Motor neuron (in vitro differentiated cells): Measurements from ENCODE around the gene IVL. TPM values are rescaled to one million over a fixed set of nuclear protein-coding genes. Genes with fewer than 3 reads are reported as not detected.

Experiments
- ATAC-seq, 8 experiments: fragments of 200-7000 bp; cut with Tn5 transposase; replicated peaks in 6 of 8; 2 replicates each; pipeline ENCODE4 v1.8.0; 2021; ENCODE audit warnings: mild to moderate bottlenecking in 8 of 8, moderate library complexity in 8 of 8
- H3K27ac ChIP-seq, 2 donors: fragments of 250-450 bp; sonication (Bioruptor Pico); 2 replicates each; pipeline ENCODE4 v1.9.0; 2021; ENCODE audit warnings: antibody characterized with exemption in 2 of 2, mild to moderate bottlenecking in 2 of 2, moderate library complexity in 1 of 2
- H3K4me1 ChIP-seq, 2 donors: fragments of 250-450 bp; sonication (Bioruptor Pico); replicated peaks in 1 of 2; 2 replicates each; pipeline ENCODE4 v1.6.1; 2021; ENCODE audit warnings: antibody characterized with exemption in 2 of 2, mild to moderate bottlenecking in 2 of 2, moderate library complexity in 1 of 2
- H3K4me3 ChIP-seq, 5 donors: fragments of 250-450 bp; sonication (Bioruptor Pico); 2 replicates each; pipeline ENCODE4 v1.9.0; 2021; ENCODE audit warnings: antibody characterized with exemption in 5 of 5, mild to moderate bottlenecking in 5 of 5, moderate library complexity in 4 of 5
- WGBS, 10 experiments: fragments of 450-650 bp; shearing (Covaris generic); methylation state at CpG; one replicate each; pipeline ENCODE4 v1.0.0; 2022; 5-methylcytosine and 5-hydroxymethylcytosine counted together
- in situ Hi-C, 9 experiments: fragments of 400-800 bp; cut with MboI; loops; one replicate each; pipeline ENCODE4 v1.15.0; 2021; ENCODE audit warnings: low sequenced_read_pairs in 9 of 9, low pct_unique_long_range_greater_than_20kb in 2 of 9; ENCODE audit not compliant: unreplicated experiment in 9 of 9
- total RNA-seq, 8 experiments: library from RNA; unstranded; fragments of 300-600 nt; gene quantifications; 2 replicates each; pipeline versions ENCODE4 v1.2.3 to v1.2.4, GENCODE V29; 2022

IVL gene
- total RNA-seq, 8 experiments from 2014 or later = 0.13 to 0.90 (median 0.17) TPM; not detected in 3

DNA sequence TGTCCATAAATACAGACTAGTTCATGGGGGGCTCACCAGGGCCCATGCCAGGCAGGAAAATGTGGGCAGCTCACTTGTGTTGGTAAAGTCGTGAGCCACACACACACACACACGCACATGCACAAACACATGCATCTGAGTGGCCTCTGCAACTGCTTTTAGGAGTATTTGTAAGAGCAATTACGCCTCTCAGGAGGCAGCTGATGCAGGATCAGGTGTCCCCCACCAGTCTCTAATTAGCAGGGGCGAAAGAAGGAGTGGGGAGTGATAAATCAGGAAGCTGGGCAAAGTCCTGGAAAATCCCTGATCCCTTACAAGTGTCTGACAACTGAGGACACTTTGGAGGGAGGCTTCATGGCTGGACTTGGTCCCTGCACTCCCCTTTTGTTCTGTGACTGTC is 5.7 kb upstream of the IVL start:
- no peaks in the 10 kb centered on the region for H3K4me1 ChIP-seq
- H3K4me3 ChIP-seq = no peak overlapping the region
- H3K27ac ChIP-seq = no peak overlapping the region
- WGBS, 10 experiments = 0 to 79% (median 36%) methylated on average over 1 to 4 of the region's 4 CpGs; no CpG with 5 or more reads in 5 of the 10 experiments
- ATAC-seq = no peak
- in situ Hi-C loops = loop anchor here in 2 of 9 experiments (25.0 kb wide), 2 partner anchors 285 to 310 kb away; partner anchors contain the start of genes LELP1 (in 1 of the 2) and PRR9 (in 1 of the 2)

DNA sequence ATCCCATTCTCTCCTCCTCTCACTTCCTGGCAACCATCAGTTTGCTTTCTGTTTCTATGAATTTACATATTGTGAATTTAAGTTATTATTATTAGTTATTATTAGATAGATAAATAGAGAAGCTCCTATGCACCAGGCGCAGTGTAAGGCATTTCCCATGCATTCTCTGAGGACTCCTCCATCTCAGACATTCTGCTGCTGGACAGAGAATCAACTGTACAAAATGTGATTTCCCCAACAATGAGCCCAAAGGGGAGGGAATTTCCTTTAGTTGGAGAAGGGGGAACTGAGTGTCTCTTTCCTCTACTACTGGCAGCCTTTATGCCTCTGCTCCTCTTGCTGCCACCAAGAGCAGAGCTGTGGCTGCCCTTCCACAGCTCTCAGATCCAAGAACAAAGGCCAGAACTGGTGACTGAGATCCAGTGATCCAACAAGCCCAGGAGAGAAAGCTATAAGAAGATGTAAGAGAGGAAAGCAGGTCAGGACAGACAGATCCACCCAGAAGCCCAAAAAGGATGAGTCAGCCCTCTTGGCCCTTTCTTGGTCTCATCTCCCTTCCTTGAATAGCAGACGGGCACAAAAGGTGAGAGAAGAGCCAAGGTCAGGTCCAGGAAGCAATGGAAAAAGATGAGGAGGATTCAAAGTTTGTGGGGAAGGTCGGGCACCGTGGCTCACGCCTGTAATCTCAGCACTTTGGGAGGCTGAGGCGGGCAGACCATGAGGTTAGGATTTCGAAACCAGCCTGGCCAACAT is 3.5 kb upstream of the IVL start:
- 50 to 100% (median 67%) methylated on average over 1 to 7 of the region's 7 CpGs; no CpG with 5 or more reads in 3 of the 10 experiments for WGBS, 10 experiments
- Histone ChIP-seq H3K4me1 (no peaks in the 10 kb centered on the region), H3K27ac (no peak overlapping the region), H3K4me3 (no peak overlapping the region)
- ATAC-seq = no peak
- in situ Hi-C loops = loop anchor here in 2 of 9 experiments (25.0 kb wide), 2 partner anchors 282 to 307 kb away; partner anchors contain the start of genes LELP1 (in 1 of the 2) and PRR9 (in 1 of the 2)

DNA sequence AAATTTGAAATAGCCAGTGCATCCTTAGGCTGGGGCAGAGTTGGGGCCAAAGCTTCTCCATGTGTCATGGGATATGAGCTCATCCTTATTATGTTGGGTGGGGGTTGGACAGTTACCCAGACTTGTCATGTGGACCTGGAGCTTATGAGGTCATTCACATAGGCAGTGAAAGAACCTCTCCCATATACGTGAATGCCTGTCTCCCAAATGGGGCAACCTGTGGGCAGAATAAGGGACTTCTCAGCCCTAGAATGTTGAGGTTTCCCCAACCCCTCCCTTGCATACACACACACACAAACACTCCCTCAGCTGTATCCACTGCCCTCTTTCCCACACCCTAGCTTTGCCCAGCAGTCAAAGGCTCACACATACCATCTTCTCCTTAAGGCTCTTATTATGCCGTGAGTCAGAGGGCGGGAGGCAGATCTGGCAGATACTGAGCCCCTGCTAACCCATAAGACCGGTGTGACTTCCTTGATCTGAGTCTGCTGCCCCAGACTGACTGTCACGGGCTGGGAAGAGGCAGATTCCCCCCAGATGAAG is 2.3 kb upstream of the IVL start:
- WGBS, 10 experiments = 0 to 70% (median 17%) methylated on average over 1 to 5 of the region's 5 CpGs; no CpG with 5 or more reads in 2 of the 10 experiments
- no peaks in the 10 kb centered on the region for H3K4me1 ChIP-seq
- peak in 5 of 8 experiments; percentile 19 to 94 (median 94) for ATAC-seq

DNA sequence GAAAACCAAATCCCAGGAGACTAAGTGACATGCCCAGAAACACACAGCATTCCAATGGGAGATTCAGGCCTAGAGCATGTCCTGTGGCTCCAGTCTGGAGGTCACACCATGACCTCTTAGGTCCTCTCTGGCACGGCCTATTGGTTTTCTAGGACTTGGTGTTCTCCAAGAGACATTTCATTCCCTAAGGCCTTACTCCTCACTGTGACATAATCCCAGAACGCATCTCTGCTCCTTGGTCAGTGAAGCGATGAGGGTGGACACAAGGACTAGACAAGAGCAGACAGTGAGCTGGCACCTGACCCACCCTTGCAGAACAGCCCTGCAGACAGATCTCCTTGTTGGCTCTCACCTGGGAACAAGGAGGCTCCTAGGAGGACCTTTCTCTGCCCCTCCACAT is 860 bp downstream of the IVL start:
- Histone ChIP-seq H3K27ac (no peak overlapping the region), H3K4me1 (no peaks in the 10 kb centered on the region), H3K4me3 (no peak overlapping the region)
- ATAC-seq = no peak
- in situ Hi-C loops = loop anchor here in 2 of 9 experiments (25.0 kb wide), 2 partner anchors 278 to 303 kb away; partner anchors contain the start of genes LELP1 (in 1 of the 2) and PRR9 (in 1 of the 2)
- WGBS, 10 experiments = 0 to 83% (median 47%) methylated on average over 1 to 3 of the region's 3 CpGs; no CpG with 5 or more reads in 4 of the 10 experiments

More for the DNA sequence above, 2.3 kb upstream of the IVL start:
- H3K27ac ChIP-seq = no peak overlapping the region
- no peak overlapping the region for H3K4me3 ChIP-seq
- in situ Hi-C loops = loop anchor here in 2 of 9 experiments (25.0 kb wide), 2 partner anchors 281 to 306 kb away; partner anchors contain the start of genes LELP1 (in 1 of the 2) and PRR9 (in 1 of the 2)

DNA sequence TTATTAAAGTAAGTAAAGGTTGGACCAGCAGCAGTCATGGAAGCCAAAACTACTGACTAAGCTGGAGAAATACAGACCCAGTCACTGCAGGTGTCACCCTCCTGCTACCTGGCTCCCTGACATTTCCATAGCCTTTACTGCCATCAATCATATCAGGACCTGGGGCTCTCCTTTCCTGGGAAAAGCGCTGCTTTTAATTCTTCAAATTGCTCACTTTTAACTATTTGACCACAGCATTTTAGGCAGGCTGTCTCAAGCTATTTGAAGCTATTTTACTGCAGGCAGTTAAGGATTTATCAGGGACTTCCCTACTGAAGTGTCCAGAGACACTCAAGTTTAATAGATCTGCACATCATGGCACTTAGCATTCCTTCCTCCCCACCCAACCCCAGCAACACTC is 4.1 kb downstream of the IVL start:
- H3K27ac ChIP-seq = no peak overlapping the region
- peak in 1 of 8 experiments; percentile 52 for ATAC-seq
- 20 to 80% (median 40%) methylated on average over 1 of the region's 1 CpG; no CpG with 5 or more reads in 2 of the 10 experiments for WGBS, 10 experiments
- H3K4me1 ChIP-seq = no peaks in the 10 kb centered on the region
- in situ Hi-C loops = loop anchor here in 2 of 9 experiments (25.0 kb wide), 2 partner anchors 275 to 300 kb away; partner anchors contain the start of genes LELP1 (in 1 of the 2) and PRR9 (in 1 of the 2)
- no peak overlapping the region for H3K4me3 ChIP-seq

DNA sequence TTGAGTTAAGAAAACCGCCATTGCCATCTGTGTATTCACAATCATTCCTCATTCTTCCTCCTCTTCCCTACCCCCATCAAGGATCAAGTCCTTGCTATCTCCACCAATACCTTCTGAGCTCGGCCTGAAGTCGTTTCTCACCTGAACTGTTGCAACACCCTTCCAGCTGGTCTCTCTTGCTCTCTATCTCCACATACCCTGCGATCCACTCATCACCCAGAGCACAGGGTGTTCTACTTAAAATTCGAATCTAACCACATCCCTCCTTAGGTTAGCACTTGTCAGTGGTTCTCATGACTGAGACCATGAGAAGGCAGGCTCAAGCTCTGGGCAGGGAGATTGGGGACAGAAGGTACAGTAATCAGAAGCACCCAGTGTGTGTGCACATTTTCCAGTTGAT is 4.6 kb downstream of the IVL start:
- H3K4me3 ChIP-seq = no peak overlapping the region
- in situ Hi-C loops = loop anchor here in 2 of 9 experiments (25.0 kb wide), 2 partner anchors 274 to 299 kb away; partner anchors contain the start of genes LELP1 (in 1 of the 2) and PRR9 (in 1 of the 2)
- H3K4me1 ChIP-seq = no peaks in the 10 kb centered on the region
- 0 to 85% (median 34%) methylated on average over 1 to 5 of the region's 5 CpGs; no CpG with 5 or more reads in 2 of the 10 experiments for WGBS, 10 experiments
- H3K27ac ChIP-seq = no peak overlapping the region
- ATAC-seq = no peak

DNA sequence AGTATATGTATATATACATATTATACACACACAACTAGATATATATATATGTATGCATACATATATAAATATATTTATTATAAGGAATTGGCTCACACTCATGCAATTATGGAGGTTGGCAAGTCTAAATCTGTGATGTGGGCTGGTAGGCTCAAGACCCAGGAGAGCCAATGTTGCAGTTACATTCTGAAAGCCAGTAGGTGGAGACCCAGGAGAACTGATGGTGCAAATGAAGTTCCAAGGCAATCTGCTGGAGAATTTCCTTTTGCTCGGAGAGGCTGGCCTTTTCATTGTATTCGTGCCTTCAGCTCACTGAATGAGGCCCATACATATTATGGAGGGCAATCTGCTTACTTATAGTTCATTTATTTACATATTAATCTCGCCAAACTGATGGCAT is 9.4 kb downstream of the IVL start:
- Histone ChIP-seq H3K4me1 (no peaks in the 10 kb centered on the region), H3K4me3 (no peak overlapping the region), H3K27ac (no peak overlapping the region)
- 0 to 25% (median 2%) methylated on average over 2 to 3 of the region's 3 CpGs for WGBS, 10 experiments
- in situ Hi-C loops = loop anchor here in 2 of 9 experiments (25.0 kb wide), 2 partner anchors 270 to 295 kb away; partner anchors contain the start of genes LELP1 (in 1 of the 2) and PRR9 (in 1 of the 2)
- peak in 3 of 8 experiments; percentile 46 to 74 (median 55) for ATAC-seq

DNA sequence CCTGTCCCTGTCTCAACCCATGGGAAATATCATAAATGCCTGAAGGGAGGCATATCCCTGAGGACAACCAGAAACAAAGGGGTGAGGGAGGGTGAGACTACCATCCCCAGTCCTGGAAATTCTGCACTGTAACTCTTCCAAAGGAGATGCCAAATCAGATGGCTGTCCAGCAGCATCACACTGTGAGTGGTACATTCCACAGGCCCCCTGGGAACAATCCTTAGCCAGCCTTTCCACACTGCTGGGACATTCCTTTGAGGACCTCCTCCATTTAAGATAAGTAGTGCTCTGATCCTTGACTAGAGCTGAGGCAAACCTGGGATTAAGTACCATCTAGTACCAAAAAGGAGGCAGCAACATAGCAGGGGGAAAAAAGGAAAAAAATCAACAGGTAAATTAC is 10.7 kb downstream of the IVL start:
- Histone ChIP-seq H3K27ac (no peak overlapping the region), H3K4me3 (no peak overlapping the region), H3K4me1 (no peaks in the 10 kb centered on the region)
- ATAC-seq = no peak
- in situ Hi-C loops = loop anchor here in 2 of 9 experiments (25.0 kb wide), 2 partner anchors 268 to 293 kb away; partner anchors contain the start of genes LELP1 (in 1 of the 2) and PRR9 (in 1 of the 2)

DNA sequence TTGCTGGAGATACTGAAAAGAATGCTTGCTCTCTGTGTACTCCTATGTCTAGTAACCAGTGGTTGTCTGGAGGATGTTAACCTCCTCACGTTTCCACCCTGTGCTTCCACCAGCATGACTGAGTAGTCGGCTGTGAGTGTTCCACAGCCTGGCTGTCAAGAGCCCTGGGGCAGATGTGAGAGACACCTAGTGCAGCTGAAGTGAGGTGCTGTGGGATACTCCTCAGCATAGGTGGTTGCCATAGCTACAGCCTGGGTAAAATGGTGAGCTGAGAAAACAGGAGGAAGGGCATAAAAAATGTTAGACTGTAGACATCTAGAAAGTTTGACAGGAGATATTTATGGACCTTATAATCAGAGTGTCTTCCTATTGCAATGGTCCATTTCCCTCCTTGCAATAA is 15.8 kb downstream of the IVL start:
- H3K27ac ChIP-seq = no peak overlapping the region
- in situ Hi-C loops = loop anchor here in 2 of 9 experiments (10.0 to 25.0 kb wide), 3 partner anchors 49 to 288 kb away; partner anchors contain the start of genes LELP1 (in 1 of the 2), PRR9 (in 1 of the 2) and SMCP (in 1 of the 2)

DNA sequence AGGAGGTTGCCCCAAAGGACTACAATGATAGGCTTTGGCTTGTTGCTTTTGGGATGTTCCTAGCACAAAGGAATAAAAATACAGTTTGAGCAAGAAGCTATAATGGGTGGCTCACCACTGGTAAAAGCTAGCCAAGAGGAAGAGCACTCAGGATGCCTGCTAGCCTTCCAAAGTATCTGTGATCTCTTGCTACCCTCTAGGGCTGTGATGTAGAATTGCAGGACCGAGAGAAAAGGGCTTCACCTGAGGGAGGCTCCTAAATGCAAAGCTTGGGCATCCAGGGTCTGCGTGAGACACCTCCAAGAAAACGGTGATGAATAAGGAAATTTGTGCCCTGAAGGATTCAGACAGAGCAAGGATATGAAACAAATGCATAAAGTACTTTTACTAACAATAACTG is 17.7 kb downstream of the IVL start:
- no peak overlapping the region for H3K4me3 ChIP-seq
- H3K4me1 ChIP-seq = no peaks in the 10 kb centered on the region
- ATAC-seq = peak in 3 of 8 experiments; percentile 66 to 85 (median 74)
- in situ Hi-C loops = loop anchor here in 1 of 9 experiments (10.0 kb wide), 1 partner anchor 51 kb away; the partner anchor contains the start of gene SMCP
- 17 to 73% (median 38%) methylated on average over 1 to 3 of the region's 3 CpGs; no CpG with 5 or more reads in 2 of the 10 experiments for WGBS, 10 experiments
- no peak overlapping the region for H3K27ac ChIP-seq

More for the DNA sequence above, 15.8 kb downstream of the IVL start:
- WGBS, 10 experiments = 0 to 80% (median 18%) methylated on average over 1 to 2 of the region's 2 CpGs; no CpG with 5 or more reads in 4 of the 10 experiments
- ATAC-seq = no peak
- H3K4me3 ChIP-seq = no peak overlapping the region
- H3K4me1 ChIP-seq = no peaks in the 10 kb centered on the region

DNA sequence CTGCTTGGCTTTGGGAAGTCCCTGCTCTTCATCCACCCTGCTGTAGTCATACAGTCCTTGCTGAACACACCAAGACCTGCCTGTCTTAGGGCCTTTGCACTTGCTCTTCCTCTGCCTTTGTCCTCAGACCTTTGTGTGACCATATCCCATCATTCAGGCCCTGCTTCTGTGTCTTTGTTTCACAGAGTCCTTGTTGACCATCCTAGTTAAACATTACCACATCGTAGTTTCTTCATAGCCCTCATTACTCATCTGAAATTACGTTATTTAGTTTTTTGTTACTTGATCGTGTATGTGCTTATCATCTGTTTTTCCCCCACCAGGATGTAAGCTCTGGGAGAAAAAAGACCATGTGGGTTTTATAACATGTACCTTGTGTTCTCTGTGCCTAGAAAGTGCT is 20.3 kb downstream of the IVL start:
- ATAC-seq = no peak
- H3K4me1 ChIP-seq = no peaks in the 10 kb centered on the region
- WGBS, 10 experiments = 20 to 100% (median 64%) methylated on average over 1 to 3 of the region's 3 CpGs; no CpG with 5 or more reads in 1 of the 10 experiments
- H3K4me3 ChIP-seq = no peak overlapping the region
- H3K27ac ChIP-seq = no peak overlapping the region
- in situ Hi-C loops = loop anchor here in 1 of 9 experiments (10.0 kb wide), 1 partner anchor 54 kb away; the partner anchor contains the start of gene SMCP

DNA sequence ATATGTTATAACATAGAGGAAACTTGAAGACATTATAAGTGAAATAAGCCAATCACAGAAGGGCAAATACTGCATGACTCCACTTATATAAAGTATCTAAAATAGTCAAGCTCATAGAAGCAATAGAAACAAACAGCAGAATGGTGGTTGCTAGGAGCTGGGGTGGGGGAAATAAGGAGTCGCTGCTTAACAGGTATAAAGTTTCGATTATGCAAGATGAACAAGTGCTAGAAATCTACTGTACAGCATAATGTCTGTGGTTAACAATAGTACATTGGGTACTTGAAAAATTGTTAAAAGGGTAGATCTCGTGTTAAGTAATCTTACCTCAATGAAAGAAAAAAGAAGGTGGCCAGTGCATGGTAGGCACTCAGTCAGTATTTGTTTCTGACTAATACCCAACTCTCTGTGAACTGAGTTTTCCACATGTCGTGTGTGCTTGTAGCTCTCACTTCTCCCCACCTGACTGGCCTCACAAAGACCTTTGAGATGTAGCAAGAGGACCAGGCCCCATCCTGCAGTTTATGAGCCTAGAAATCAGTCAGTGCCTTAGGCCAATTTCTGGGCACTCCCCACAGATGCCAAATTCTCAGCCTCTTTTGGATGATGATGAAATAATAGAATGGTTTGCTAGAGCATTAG is 23.9 kb downstream of the IVL start:
- WGBS, 10 experiments = 0 to 82% (median 32%) methylated on average over 1 to 4 of the region's 4 CpGs
- H3K4me1 ChIP-seq = no peaks in the 10 kb centered on the region
- H3K4me3 ChIP-seq = no peak overlapping the region
- no peak overlapping the region for H3K27ac ChIP-seq
- ATAC-seq = no peak
- in situ Hi-C loops = no loop called here
